K562 (cell line): ENCODE measurements around the gene TLR8. TPM values are rescaled to one million over a fixed set of nuclear protein-coding genes. Genes with fewer than 3 reads are reported as not detected.

Source experiments
- CREM ChIP-seq: IDR thresholded peaks from 2 replicates; pipeline ENCODE4 v1.6.1; 2014; ENCODE audit warnings: antibody characterized with exemption, low read depth
- HDAC1 ChIP-seq, 2 experiments: fragments of 450-650 bp; IDR thresholded peaks; 2 replicates each; pipeline ENCODE4 v1.6.1; 2016 to 2017; ENCODE audit warnings: inconsistent platforms in 1 of 2, mild to moderate bottlenecking in 1 of 2, moderate library complexity in 1 of 2
- ID3 ChIP-seq, 2 experiments: fragments of 250-450 bp in 1 of 2; fragments of 450-650 bp in 1 of 2; sonication (Bioruptor Pico) in 1 of 2; IDR thresholded peaks; 2 replicates each; pipeline versions ENCODE4 v1.6.1 to v1.8.0; 2016 to 2021; ENCODE audit warnings: mild to moderate bottlenecking in 2 of 2, moderate library complexity in 2 of 2, missing compliant biosample characterization in 1 of 2, missing genetic modification characterization in 1 of 2
- POU5F1 ChIP-seq: fragments of 150-350 bp; IDR thresholded peaks from 2 replicates; pipeline ENCODE4 v1.6.1; 2014; ENCODE audit warnings: borderline replicate concordance, low read length, low read depth, mild to moderate bottlenecking; ENCODE audit not compliant: partially characterized antibody
- RBM14 ChIP-seq: fragments of 200-400 bp; formaldehyde crosslinking; IDR thresholded peaks from 2 replicates; pipeline ENCODE4 v1.6.1; 2018; ENCODE audit warnings: low read depth, mild to moderate bottlenecking, low read length, moderate library complexity, borderline replicate concordance; ENCODE audit not compliant: insufficient read depth
- TCF15 ChIP-seq: fragments of 250-450 bp; sonication (Bioruptor Pico); IDR thresholded peaks from 2 replicates; pipeline ENCODE4 v1.8.0; 2022; ENCODE audit warnings: moderate library complexity, mild to moderate bottlenecking, inconsistent platforms
- THRAP3 ChIP-seq: fragments of 450-650 bp; IDR thresholded peaks from 2 replicates; pipeline ENCODE4 v1.6.1; 2016; ENCODE audit warnings: mild to moderate bottlenecking, inconsistent platforms, borderline replicate concordance
- ZNF23 ChIP-seq: fragments of 250-450 bp; sonication (Bioruptor Pico); IDR thresholded peaks from 2 replicates; pipeline ENCODE4 v1.4.0; 2020; ENCODE audit warnings: mild to moderate bottlenecking
- ZNF280B ChIP-seq: fragments of 250-450 bp; sonication (Bioruptor Pico); IDR thresholded peaks from 2 replicates; pipeline ENCODE4 v1.5.1; 2021; ENCODE audit warnings: mild to moderate bottlenecking
- ZNF75A ChIP-seq: fragments of 450-650 bp; formaldehyde crosslinking; IDR thresholded peaks from 2 replicates; pipeline ENCODE4 v1.4.0; 2020; ENCODE audit warnings: mild to moderate bottlenecking
- polyA plus RNA-seq, 8 experiments: library from polyadenylated mRNA; depleted of rRNA in 4 of 8; stranded (reverse) in 5 of 8; unstranded in 3 of 8; fragments of >200 nt; fragmentation: Nextera tagmentation in 2 of 8; fragmentation: Illumina TruSeq in 1 of 8; extraction: Ambion mirVana in 2 of 8; extraction: Trizol in 1 of 8; gene quantifications; 2 replicates each; pipeline versions ENCODE4 v1.2.1 to v1.2.3, GENCODE V29; 2011 to 2014; ENCODE audit warnings: inconsistent platforms in 1 of 8, missing spikeins in 1 of 8
- total RNA-seq, 7 experiments: library from RNA; depleted of rRNA in 6 of 7; stranded (reverse); fragments of >200 nt in 6 of 7; fragmentation: Illumina TruSeq in 2 of 7; extraction: Trizol in 2 of 7; gene quantifications; 2 replicates each; pipeline versions ENCODE4 v1.2.1 to v1.2.3, GENCODE V29; 2011 to 2021; ENCODE audit warnings: low replicate concordance in 1 of 7

The TLR8 gene
- total and polyA plus RNA-seq, 9 of the 15 experiments (the other 6 are each of a cell fraction or from before 2014, with no cell fraction given) = not detected

GRCh38 chrX:12971282-12972003, 65.0 kb downstream of the TLR8 start (continued):
- no peak for TF ChIP-seq ZNF280B (CRISPR knock-in tag)
- no peak for TF ChIP-seq HDAC1 (IDR thresholded peaks at IDR 0.05)
- no peak for TF ChIP-seq ZNF23
- no peak for TF ChIP-seq CREM
- no peak for TF ChIP-seq ID3 (CRISPR knock-in tag; IDR thresholded peaks at IDR 0.05)
- TF ChIP-seq ID3 (tag; IDR thresholded peaks at IDR 0.05) = no peak
- TF ChIP-seq RBM14 = no peak
- TF ChIP-seq THRAP3 = no peak
- no peak for TF ChIP-seq ZNF75A
- no peak for TF ChIP-seq POU5F1
- TF ChIP-seq TCF15 (CRISPR knock-in tag) = no peak
